Sigmoid colon (tissue), 4 donors: ENCODE results near the gene TRPV3.

Experiments
- CTCF ChIP-seq, 4 experiments: fragments of 450-650 bp in 3 of 4; fragments of 200-600 bp in 1 of 4; IDR thresholded peaks; one replicate each; pipeline ENCODE4 v1.5.1; 2016 to 2019; ENCODE audit warnings: antibody characterized with exemption in 4 of 4, mild to moderate bottlenecking in 3 of 4, moderate library complexity in 2 of 4
- EP300 ChIP-seq, 4 donors: sonication (generic); formaldehyde crosslinking; IDR thresholded peaks; one replicate each; pipeline ENCODE4 v1.6.1; 2017; ENCODE audit warnings: antibody characterized with exemption in 4 of 4
- POLR2A ChIP-seq, 2 donors: fragments of 450-650 bp; IDR thresholded peaks; one replicate each; pipeline ENCODE4 v1.6.1; 2016; ENCODE audit warnings: antibody characterized with exemption in 2 of 2, mild to moderate bottlenecking in 2 of 2, moderate library complexity in 2 of 2
- POLR2AphosphoS5 ChIP-seq, 4 donors: sonication (generic); formaldehyde crosslinking; IDR thresholded peaks; one replicate each; pipeline ENCODE4 v1.6.1; 2017; ENCODE audit warnings: antibody characterized with exemption in 4 of 4

- TF ChIP-seq CTCF (IDR thresholded peaks at IDR 0.05) (no peak), POLR2A (IDR thresholded peaks at IDR 0.05) (no peak), EP300 (IDR thresholded peaks at IDR 0.05) (no peak), POLR2AphosphoS5 (IDR thresholded peaks at IDR 0.05) (peak in 1 of 4 donors; percentile 3)
These were observed 28.6 kb downstream of the TRPV3 start for GRCh38 chr17:3528880-3529511.
